Daoy (cell line): Measurements from ENCODE around the gene SPIN1. TPM values are rescaled to one million over a fixed set of nuclear protein-coding genes. Genes with fewer than 3 reads are reported as not detected.
A peak's percentile ranks its signal among the peaks of the same experiment; 100 is the strongest.
"Not testable (repeated sequence)": the region's sequence is repeated elsewhere in the genome, so short reads cannot be mapped to it uniquely, and the experiment has no call there.

Experiments
- DNase-seq: peaks from one replicate; pipeline ENCODE4 v3.0.0-alpha.2; 2015; ENCODE audit warnings: low read depth
- total RNA-seq: library from RNA; depleted of rRNA; stranded (reverse); fragments of >200 nt; shearing (Covaris generic); gene quantifications from 2 replicates; pipeline ENCODE4 v1.2.3, GENCODE V29; 2014; rRNA removed

The SPIN1 gene
- 106 and 107 TPM in 2 replicates for total RNA-seq

DNA sequence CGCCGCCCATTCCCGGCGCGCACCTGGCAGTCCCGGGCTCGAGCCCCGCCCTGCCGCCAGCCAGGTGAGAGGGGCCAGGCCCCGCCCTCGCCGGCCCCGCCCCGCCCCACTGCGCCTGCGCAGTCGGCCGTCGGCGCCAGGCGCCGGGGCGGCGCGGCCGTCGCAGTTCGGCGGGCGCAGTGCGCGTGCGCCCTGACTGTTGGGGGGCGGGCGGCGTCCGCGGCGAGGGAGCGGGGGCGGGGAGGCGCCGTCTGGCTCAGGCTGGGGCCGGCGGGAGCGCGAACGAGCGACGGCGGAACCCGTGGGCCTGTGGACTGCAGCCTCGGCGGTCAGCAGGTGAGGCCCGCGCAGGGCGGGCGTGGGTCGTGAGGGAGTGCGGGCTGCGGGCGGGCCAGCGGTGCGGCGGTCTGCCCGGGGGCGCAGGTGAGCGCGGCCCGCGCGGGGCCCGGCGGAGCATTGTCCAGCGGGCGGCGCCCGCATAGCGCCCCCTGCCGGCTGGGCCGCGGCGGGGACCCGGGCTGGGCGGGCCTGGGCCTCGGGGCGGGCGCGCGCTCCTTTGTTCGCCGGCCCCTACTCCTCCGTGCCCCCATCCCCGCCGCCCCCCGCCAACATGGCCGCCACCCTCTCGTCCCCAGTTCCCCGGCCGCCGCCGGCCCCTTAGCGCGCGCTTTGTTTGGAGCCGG, at the start of gene SPIN1:
Gene SPIN1, plus strand, starts transcription at position 242 of the 683 bp plus-strand sequence. CDS start 38,096 bp downstream, outside the sequence.
- peak; percentile 91 for DNase-seq

- no peak for DNase-seq
Measured at GRCh38 chr9:88339317-88339716, 48.9 kb upstream of the SPIN1 start.

DNA sequence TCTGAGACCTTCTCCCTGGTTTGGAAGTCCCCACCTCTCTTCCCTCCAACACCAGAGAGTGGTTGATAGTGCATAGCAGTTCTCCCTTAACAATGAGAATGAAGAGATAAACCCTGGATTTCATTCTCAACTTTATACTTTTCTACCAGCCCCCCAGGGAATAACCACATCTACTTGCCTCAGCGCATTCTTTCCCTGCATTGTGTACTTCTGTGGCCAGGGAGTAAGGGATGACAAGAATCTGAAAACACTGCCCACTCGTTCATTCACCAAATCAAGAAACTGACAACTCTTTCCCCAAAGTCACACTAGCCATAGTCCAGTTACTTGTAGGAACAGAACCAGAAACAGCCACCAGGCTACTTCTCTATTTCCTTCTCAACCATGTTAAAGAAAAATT, 46.0 kb upstream of the SPIN1 start:
- no peak for DNase-seq

GRCh38 chr9:88344013-88344412, 44.2 kb upstream of the SPIN1 start:
- no peak for DNase-seq

DNA sequence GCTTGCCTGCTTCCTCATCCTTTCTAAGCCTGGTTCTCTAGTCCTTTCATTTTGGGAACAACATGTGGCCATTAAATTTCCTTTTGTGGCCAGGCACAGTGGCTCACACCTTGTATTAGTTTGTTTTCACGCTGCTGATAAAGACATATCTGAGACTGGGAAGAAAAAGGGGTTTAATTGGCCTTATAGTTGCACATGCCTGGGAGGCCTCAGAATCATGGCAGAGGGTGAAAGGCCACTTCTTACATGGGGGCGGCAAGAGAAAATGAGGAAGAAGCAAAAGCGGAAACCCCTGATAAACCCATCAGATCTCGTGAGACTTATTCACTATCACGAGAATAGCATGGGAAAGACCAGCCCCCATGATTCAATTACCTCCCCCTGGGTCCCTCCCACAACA, 37.9 kb upstream of the SPIN1 start:
- DNase-seq, result not testable (repeated sequence)

DNA sequence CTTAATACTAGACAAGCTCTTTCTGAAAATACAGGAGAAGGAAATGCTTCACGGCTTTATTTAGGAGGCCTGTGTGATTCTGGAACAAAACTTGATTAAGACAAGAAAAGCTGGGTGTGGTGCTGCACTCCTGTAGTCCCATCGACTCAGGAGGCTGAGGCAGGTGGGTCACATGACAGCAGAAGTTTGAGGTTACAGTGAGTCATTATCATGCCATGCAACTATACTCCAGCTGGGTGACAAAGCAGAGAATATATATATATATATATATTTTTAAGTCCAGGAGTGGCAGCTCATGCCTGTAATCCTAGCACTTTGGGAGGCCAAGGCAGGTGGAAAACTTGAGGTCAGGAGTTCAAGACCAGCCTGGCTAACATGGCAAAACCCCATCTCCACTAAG, 33.1 kb upstream of the SPIN1 start:
- peak; percentile 70 for DNase-seq

DNA sequence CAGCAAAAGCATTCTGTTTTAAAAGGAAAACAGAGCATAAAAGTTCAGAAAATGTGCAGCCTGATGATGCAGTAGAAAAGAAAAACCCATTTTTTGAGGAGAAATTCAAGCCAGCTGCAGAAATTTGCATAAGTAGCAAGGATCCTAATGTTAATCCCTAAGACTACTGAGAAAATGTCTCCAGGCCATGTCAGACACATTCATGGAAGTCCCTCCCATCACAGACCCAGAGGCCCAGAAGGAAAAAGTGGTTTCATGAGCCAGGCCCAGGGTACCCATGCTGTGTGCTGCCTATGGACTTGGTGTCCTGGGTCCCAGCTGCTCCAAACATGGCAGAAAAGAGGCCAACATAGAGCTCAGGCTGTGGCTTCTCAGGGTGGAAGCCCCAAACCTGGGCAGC, 31.0 kb upstream of the SPIN1 start:
- not testable (repeated sequence) for DNase-seq

GRCh38 chr9:88358723-88359122, 29.5 kb upstream of the SPIN1 start:
- DNase-seq, result no peak

GRCh38 chr9:88359974-88360373, 28.3 kb upstream of the SPIN1 start:
- no peak for DNase-seq

DNA sequence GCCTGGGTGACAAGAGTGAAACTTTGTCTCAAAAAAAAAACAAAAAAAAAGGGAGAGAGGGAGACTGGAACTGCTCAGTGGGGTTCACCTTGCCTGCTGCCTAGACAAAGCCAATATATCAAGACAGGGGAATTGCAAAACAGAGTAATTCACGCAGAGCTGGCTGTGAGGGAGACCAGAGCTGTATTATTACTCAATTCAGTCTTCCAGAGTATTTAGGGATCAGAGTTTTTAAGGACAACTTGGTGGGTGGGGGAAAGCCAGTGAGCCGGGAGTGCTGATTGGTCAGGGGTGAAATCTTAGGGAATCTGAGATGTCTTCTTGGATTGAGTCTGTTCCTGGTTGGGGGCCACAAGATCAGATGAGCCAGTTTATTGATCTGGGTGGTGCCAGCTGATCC, 25.6 kb upstream of the SPIN1 start:
- no peak for DNase-seq

DNA sequence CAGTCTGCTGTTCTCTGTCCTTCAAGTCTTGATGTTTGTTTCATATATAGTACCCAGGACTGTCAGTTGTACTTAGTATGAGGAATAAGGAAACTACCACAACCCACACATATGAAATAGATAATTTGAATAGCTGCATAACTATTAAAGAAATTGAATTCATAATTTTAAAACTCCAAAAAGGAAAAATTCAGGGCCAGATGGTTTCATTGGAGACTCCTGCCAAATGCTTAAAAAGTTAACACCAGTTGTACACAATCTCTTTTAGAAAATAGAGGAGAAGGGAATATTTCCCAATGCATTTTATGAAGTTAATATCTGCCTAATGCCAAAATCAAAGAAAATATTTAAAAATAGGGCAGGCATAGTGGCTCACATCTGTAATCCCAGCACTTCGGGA, 24.6 kb upstream of the SPIN1 start:
- DNase-seq, result no peak

DNA sequence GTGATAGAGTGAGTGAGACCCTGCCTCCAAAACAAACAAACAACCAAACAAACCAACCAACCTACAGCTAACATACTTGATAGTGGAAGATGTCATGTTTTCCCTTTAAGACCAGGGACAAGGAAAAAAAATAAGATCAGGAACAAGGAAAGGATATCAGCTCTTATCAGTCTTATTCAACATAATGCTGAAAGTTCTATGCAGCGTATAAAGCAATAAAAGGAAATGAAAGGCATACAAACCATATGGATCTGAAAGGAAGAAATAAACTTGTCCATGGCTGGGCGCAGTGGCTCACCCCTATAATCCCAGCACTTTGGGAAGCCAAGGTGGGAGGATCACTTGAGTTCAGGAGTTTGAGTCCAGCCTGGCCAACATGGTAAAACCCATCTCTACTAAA, 23.5 kb upstream of the SPIN1 start:
- no peak for DNase-seq

GRCh38 chr9:88370346-88370745, 17.9 kb upstream of the SPIN1 start:
- DNase-seq, result peak; percentile 23

DNA sequence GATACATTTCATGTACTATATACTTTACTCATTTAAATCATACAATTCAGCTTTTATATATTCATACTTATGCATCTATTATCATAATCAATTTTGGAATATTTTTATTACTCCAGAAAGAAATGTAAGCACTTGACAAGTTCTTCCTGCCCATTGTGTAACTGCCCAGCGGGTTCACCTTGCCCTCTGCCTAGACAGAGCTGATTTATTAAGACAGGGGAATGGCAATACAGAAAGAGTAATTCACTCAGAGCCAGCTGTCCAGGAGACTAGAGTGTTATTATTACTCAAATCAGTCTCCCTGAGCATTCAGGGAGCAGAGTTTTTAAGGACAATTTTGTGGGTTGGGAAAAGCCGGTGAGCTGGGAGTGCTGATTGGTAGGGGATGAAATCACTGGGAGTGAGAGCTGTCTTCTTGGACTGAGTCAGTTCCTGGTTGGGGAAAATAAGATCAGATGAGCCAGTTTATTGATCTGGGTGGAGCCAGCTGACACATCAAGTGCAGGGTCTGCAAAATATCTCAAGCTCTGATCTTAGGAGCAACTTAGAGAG, 16.1 kb upstream of the SPIN1 start:
- DNase-seq, result peak; percentile 19

DNA sequence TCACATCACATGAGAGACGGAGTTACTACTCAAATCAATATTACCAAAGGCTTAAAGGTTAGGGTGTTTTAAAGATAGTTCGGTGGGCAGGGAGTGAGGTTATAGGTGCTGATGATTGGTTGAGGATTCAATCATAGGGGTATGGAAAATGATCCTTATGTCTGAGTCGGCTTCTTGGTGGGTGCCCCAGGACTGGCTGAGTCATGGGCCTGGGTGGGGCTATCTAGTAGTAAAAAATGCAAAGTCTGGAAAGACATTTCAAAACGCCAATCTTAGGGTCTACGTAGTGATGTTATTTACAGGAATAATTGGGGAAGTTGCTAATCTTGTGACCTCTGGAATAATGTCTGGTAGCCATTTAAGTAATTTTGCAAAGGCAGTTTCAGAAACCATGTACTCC, 15.2 kb upstream of the SPIN1 start:
- DNase-seq, result peak; percentile 28

- DNase-seq, result no peak
Measured at GRCh38 chr9:88378317-88378716, 9.9 kb upstream of the SPIN1 start.

DNA sequence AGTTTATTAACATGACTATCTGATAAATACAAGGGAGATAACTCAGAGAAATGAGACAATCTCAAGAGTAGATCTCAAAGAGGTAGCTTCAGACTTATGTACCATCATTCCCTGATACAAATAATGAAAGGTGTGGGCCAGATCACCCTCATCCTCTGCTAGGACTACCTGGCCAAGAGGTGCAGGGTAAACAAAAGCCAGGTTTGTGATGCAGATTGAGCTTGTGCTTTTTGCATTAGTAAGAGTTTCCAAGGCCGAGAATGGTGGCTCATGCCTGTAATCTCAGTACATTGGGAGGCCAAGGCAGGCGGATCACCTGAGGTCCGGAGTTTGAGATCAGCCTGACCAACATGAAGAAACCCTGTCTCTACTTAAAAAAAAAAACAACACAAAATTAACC, 8.9 kb upstream of the SPIN1 start:
- no peak for DNase-seq

DNA sequence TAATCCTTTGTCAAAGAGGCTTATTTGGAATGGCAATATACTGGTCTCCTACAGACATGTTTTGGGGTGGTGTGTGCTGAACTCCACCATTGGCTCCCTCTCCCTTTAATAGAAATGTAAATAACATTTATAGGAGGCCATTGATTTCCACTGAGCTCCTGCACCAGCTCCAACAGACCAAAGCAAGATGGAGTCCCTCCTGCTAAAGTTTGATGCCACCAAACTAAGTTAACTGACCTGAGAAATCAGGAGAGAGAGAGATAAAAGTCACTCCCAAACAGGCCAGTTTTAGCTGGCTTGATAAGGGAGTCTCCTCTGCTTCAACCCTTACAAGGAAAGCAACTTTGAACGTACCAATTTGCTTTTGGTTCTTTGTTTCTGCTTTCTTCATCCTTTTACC, 8.1 kb upstream of the SPIN1 start:
- DNase-seq, result no peak

GRCh38 chr9:88381322-88381721, 6.9 kb upstream of the SPIN1 start:
- not testable (repeated sequence) for DNase-seq

DNA sequence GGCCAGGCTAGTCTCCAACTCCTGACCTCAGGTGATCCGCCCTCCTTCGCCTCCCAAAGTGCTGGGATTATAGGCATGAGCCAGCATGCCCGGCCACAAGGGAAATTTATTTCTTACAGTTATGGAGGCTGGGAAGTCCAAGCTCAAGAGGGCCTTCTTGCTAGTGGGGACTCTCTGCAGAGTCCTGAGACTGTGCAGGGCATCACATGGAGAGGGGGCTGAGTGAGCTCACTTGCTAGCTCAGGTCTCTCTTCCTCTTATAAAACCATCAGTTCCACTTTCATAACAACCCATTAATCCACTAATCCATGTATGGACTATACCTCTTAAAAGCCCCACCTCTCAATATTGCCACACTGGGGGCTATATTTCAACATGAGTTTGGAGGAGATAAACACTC, 5.1 kb upstream of the SPIN1 start:
- no peak for DNase-seq

- DNase-seq, result not testable (repeated sequence)
Measured at GRCh38 chr9:88386137-88386536, 2.1 kb upstream of the SPIN1 start.

DNA sequence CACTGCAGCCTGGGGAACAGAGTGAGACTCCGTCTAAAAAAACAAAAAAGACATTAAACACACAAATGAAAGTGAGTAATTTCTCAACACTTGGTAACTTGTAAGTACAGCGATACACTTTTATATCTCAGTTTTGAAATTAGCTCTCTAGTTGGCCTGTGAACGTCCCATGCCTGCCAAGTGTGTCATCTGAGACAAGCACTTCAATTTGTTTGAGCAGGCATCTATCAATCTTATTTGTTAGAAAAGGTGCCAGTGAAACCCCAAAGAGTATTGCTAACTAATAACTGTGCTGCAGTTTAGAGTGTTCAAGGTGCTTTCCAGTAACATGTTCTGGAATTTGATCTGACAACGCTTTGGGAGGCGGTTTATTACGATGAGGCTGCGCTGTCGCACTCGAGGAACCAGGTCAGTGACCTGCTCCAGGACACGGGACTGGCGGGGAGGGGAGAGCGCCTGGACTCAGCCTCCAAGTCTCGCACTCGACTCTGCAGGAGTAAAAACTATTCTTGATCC, 1.1 kb upstream of the SPIN1 start:
- no peak for DNase-seq

- peak; percentile 54 for DNase-seq
Measured at GRCh38 chr9:88387552-88388202, 567 bp upstream of the SPIN1 start.
